Upper lobe of left lung (tissue), 6 donors: ENCODE data around the gene DHX9. TPM values are rescaled to one million over a fixed set of nuclear protein-coding genes. Genes with fewer than 3 reads are reported as not detected.

Experiments
- ATAC-seq, 2 donors: fragments of 200-7000 bp; cut with Tn5 transposase; one replicate each; pipeline ENCODE4 v1.9.1; 2022; ENCODE audit warnings: mild to moderate bottlenecking in 2 of 2, moderate library complexity in 2 of 2; ENCODE audit not compliant: low FRiP score in 2 of 2
- DNase-seq, 2 donors: peaks; one replicate each; pipeline ENCODE4 v3.0.0-alpha.2; 2019 to 2020
- H3K27ac ChIP-seq, 4 donors: fragments of 200-600 bp; sonication (generic); one replicate each; pipeline ENCODE4 v1.5.1; 2016 to 2019
- H3K27me3 ChIP-seq, 4 donors: fragments of 200-600 bp; sonication (generic); one replicate each; pipeline ENCODE4 v1.5.1; 2017 to 2019
- H3K36me3 ChIP-seq, 4 donors: fragments of 200-600 bp; sonication (generic); one replicate each; pipeline ENCODE4 v1.5.1; 2016 to 2019
- H3K4me1 ChIP-seq, 4 donors: fragments of 200-600 bp; sonication (generic); one replicate each; pipeline ENCODE4 v1.5.1; 2018 to 2019
- H3K4me3 ChIP-seq, 4 donors: fragments of 200-600 bp; sonication (generic); one replicate each; pipeline ENCODE4 v1.5.1; 2017 to 2019; ENCODE audit warnings: mild to moderate bottlenecking in 2 of 4, moderate library complexity in 1 of 4
- H3K9me3 ChIP-seq, 4 donors: fragments of 200-600 bp; sonication (generic); one replicate each; pipeline ENCODE4 v1.5.1; 2018 to 2019
- CTCF ChIP-seq, 6 experiments: fragments of 450-650 bp in 4 of 6; fragments of 200-600 bp in 2 of 6; sonication (generic) in 2 of 6; IDR thresholded peaks; one replicate each; pipeline ENCODE4 v1.5.1; 2016 to 2019; ENCODE audit warnings: antibody characterized with exemption in 6 of 6
- EP300 ChIP-seq, 4 donors: sonication (generic); formaldehyde crosslinking; IDR thresholded peaks; one replicate each; pipeline ENCODE4 v1.5.1; 2017; ENCODE audit warnings: antibody characterized with exemption in 4 of 4, control low read depth in 2 of 4
- POLR2A ChIP-seq, 4 donors: fragments of 450-650 bp; IDR thresholded peaks; one replicate each; pipeline ENCODE4 v1.5.1; 2016 to 2017; ENCODE audit warnings: antibody characterized with exemption in 4 of 4, mild to moderate bottlenecking in 2 of 4
- POLR2AphosphoS5 ChIP-seq, 2 donors: sonication (generic); formaldehyde crosslinking; IDR thresholded peaks; one replicate each; pipeline ENCODE4 v1.5.1; 2017; ENCODE audit warnings: antibody characterized with exemption in 2 of 2
- WGBS, 2 donors: methylation state at CpG; one replicate each; pipeline ENCODE4 v1.1.5; 2017 to 2018; 5-methylcytosine and 5-hydroxymethylcytosine counted together
- total RNA-seq, 6 donors: library from RNA; depleted of rRNA in 4 of 6; stranded (reverse); fragments of >200 nt in 4 of 6; gene quantifications; one replicate each; pipeline versions ENCODE4 v1.1.0 to v1.2.1, GENCODE V29; 2016 to 2021
- donor health status: DM: no; HTN: no; CAD: no; lungs with moderate emphysema.
- donor health status: DM: no; HTN: yes; CAD: no; lungs with severe emphysema.

DHX9 gene
- total RNA-seq, 6 donors from 2014 or later, result 53.4 to 134 (median 91.7) TPM

- no peaks in the 10 kb centered on the region for H3K9me3 ChIP-seq
- no peak overlapping the region for H3K4me3 ChIP-seq
- H3K27ac ChIP-seq, result peak overlapping the region; percentile 62 to 80 (median 67)
- H3K36me3 ChIP-seq, result peaks cover 0 to 7% (median 0%) of the 10 kb centered on the region in 4 donors
- peak in 1 of 2 donors; percentile 55 for DNase-seq
- H3K27me3 ChIP-seq, result no peaks in the 10 kb centered on the region
- 49 to 63% methylated on average over 8 of the region's 8 CpGs for WGBS, 2 donors
- H3K4me1 ChIP-seq, result peaks cover 0 to 15% (median 3%) of the 10 kb centered on the region in 4 donors
- peak; percentile 62 to 83 for ATAC-seq
- TF ChIP-seq CTCF (IDR thresholded peaks at IDR 0.05) (no peak), POLR2AphosphoS5 (IDR thresholded peaks at IDR 0.05) (peak; percentile 18 to 66), EP300 (IDR thresholded peaks at IDR 0.05) (peak in 1 of 4 donors; percentile 82), POLR2A (IDR thresholded peaks at IDR 0.05) (peak in 1 of 4 donors; percentile 18)
These were observed 43.5 kb upstream of the DHX9 start for GRCh38 chr1:182795563-182796228.

- no peak overlapping the region for H3K27ac ChIP-seq
- no peak for ATAC-seq
- peaks cover 0 to 6% (median 0%) of the 10 kb centered on the region in 4 donors for H3K4me1 ChIP-seq
- TF ChIP-seq POLR2AphosphoS5 (IDR thresholded peaks at IDR 0.05) (no peak), POLR2A (IDR thresholded peaks at IDR 0.05) (no peak), EP300 (IDR thresholded peaks at IDR 0.05) (no peak), CTCF (IDR thresholded peaks at IDR 0.05) (no peak)
- H3K9me3 ChIP-seq, result no peaks in the 10 kb centered on the region
- 86 to 87% methylated on average over 4 of the region's 4 CpGs for WGBS, 2 donors
- H3K36me3 ChIP-seq, result peaks cover 11 to 37% (median 21%) of the 10 kb centered on the region in 4 donors
- peak in 1 of 2 donors; percentile 39 for DNase-seq
- no peaks in the 10 kb centered on the region for H3K27me3 ChIP-seq
- H3K4me3 ChIP-seq, result no peak overlapping the region
These were observed 36.9 kb upstream of the DHX9 start for GRCh38 chr1:182802006-182802803.

GRCh38 chr1:182803846-182804245 lies 35.3 kb upstream of the DHX9 start:
- TF ChIP-seq POLR2A (IDR thresholded peaks at IDR 0.05) (no peak), CTCF (IDR thresholded peaks at IDR 0.05) (no peak), EP300 (IDR thresholded peaks at IDR 0.05) (no peak)
- ATAC-seq, result no peak
- no peak overlapping the region for H3K4me3 ChIP-seq
- no peak for DNase-seq
- no peaks in the 10 kb centered on the region for H3K4me1 ChIP-seq
- 87 to 88% methylated on average over 1 of the region's 1 CpG for WGBS, 2 donors
- H3K27me3 ChIP-seq, result no peaks in the 10 kb centered on the region
- H3K9me3 ChIP-seq, result no peaks in the 10 kb centered on the region
- peaks cover 11 to 39% (median 21%) of the 10 kb centered on the region in 4 donors for H3K36me3 ChIP-seq
- H3K27ac ChIP-seq, result no peak overlapping the region

- Histone ChIP-seq H3K9me3 (no peaks in the 10 kb centered on the region), H3K4me3 (no peak overlapping the region), H3K4me1 (no peaks in the 10 kb centered on the region), H3K27ac (no peak overlapping the region), H3K27me3 (no peaks in the 10 kb centered on the region), H3K36me3 (peaks cover 11 to 42% (median 22%) of the 10 kb centered on the region in 4 donors)
- ATAC-seq, result peak in 1 of 2 donors; percentile 27
- peak in 1 of 2 donors; percentile 17 for DNase-seq
- WGBS, 2 donors, result 78 to 81% methylated on average over 11 of the region's 11 CpGs
- TF ChIP-seq EP300 (IDR thresholded peaks at IDR 0.05), result no peak
- no peak for TF ChIP-seq CTCF (IDR thresholded peaks at IDR 0.05)
- no peak for TF ChIP-seq POLR2AphosphoS5 (IDR thresholded peaks at IDR 0.05)
- no peak for TF ChIP-seq POLR2A (IDR thresholded peaks at IDR 0.05)
These were observed 33.0 kb upstream of the DHX9 start for GRCh38 chr1:182806015-182806678.
